SU-DHL-6 (cell line): ENCODE results near the gene IFNG.

Source experiments
- H2AFZ ChIP-seq: fragments of 200-600 bp; sonication (generic); 2 replicates; pipeline ENCODE4 v1.6.1; 2014; ENCODE audit warnings: low read depth, mild to moderate bottlenecking, moderate library complexity, mixed read lengths, antibody characterized with exemption, low read length; ENCODE audit not compliant: severe bottlenecking
- H3F3A ChIP-seq: fragments of 200-600 bp; shearing (Covaris generic); 2 replicates; pipeline ENCODE4 v1.6.0; 2016; ENCODE audit warnings: antibody characterized with exemption, mild to moderate bottlenecking; ENCODE audit not compliant: insufficient read depth
- H3K27ac ChIP-seq: fragments of 200-600 bp; sonication (generic); 2 replicates; pipeline ENCODE4 v1.5.1; 2016; ENCODE audit warnings: low read depth, mild to moderate bottlenecking, low read length, moderate library complexity, mixed read lengths
- H3K27me3 ChIP-seq: fragments of 200-600 bp; sonication (generic), shearing (Covaris generic); 2 replicates; pipeline ENCODE4 v1.6.0; 2014; ENCODE audit warnings: mild to moderate bottlenecking, low read length
- H3K36me3 ChIP-seq: fragments of 200-600 bp; sonication (generic); 2 replicates; pipeline ENCODE4 v1.6.1; 2014; ENCODE audit warnings: mild to moderate bottlenecking, low read length, mixed read lengths
- H3K4me2 ChIP-seq: fragments of 300-600, 200-600 bp; shearing (Covaris generic), sonication (generic); 2 replicates; pipeline ENCODE4 v1.6.0; 2014; ENCODE audit warnings: low read length, low read depth, mild to moderate bottlenecking; ENCODE audit not compliant: poor library complexity, severe bottlenecking
- H3K4me3 ChIP-seq: fragments of 200-600 bp; sonication (generic); 2 replicates; pipeline ENCODE4 v1.5.1; 2014; ENCODE audit warnings: antibody characterized with exemption, low read length, mild to moderate bottlenecking, mixed read lengths; ENCODE audit not compliant: insufficient read depth, poor library complexity, severe bottlenecking
- H3K79me2 ChIP-seq: fragments of 200-600 bp; sonication (generic); 2 replicates; pipeline ENCODE4 v1.6.1; 2014; ENCODE audit warnings: mild to moderate bottlenecking, low read length, moderate library complexity; ENCODE audit not compliant: insufficient read depth
- H3K9ac ChIP-seq: fragments of 200-600 bp; sonication (generic); 2 replicates; pipeline ENCODE4 v1.7.0; 2014; ENCODE audit warnings: mild to moderate bottlenecking, low read length
- H3K9me2 ChIP-seq: fragments of 200-600 bp; sonication (generic); replicated peaks from 2 replicates; pipeline ENCODE4 v1.6.1; 2014; ENCODE audit warnings: low read length; ENCODE audit not compliant: insufficient read depth
- H3K9me3 ChIP-seq: fragments of 200-600 bp; sonication (generic); 2 replicates; pipeline ENCODE4 v1.6.1; 2014; ENCODE audit warnings: low read length, mixed read lengths; ENCODE audit not compliant: insufficient read depth
- H4K20me1 ChIP-seq: fragments of 200-600 bp; sonication (generic); 2 replicates; pipeline ENCODE4 v1.6.1; 2014; ENCODE audit warnings: low read depth, mild to moderate bottlenecking, antibody characterized with exemption, low read length, moderate library complexity, mixed read lengths
- CTCF ChIP-seq: fragments of 200-600 bp; sonication (generic); IDR thresholded peaks from one replicate; pipeline ENCODE4 v1.5.1; 2017; ENCODE audit warnings: antibody characterized with exemption, mild to moderate bottlenecking, low read length, moderate library complexity; ENCODE audit not compliant: insufficient read depth, poor library complexity, severe bottlenecking
- EZH2phosphoT487 ChIP-seq: fragments of 200-600 bp; sonication (generic), shearing (Covaris generic); conservative IDR thresholded peaks from 2 replicates; pipeline ENCODE4 v1.6.1; 2018; ENCODE audit warnings: mild to moderate bottlenecking, antibody characterized with exemption, low read length, moderate library complexity, mixed read lengths

Gene IFNG

GRCh38 chr12:68139001-68139400, 20.5 kb downstream of the IFNG start:
- Histone ChIP-seq H3K9me3 (no peaks in the 10 kb centered on the region), H3K36me3 (no peaks in the 10 kb centered on the region), H3K27ac (no peak overlapping the region), H3K4me3 (no peak overlapping the region), H3F3A (no peaks in the 10 kb centered on the region), H2AFZ (no peak overlapping the region), H3K27me3 (no peaks in the 10 kb centered on the region), H3K79me2 (no peaks in the 10 kb centered on the region), H4K20me1 (no peaks in the 10 kb centered on the region), H3K4me2 (no peak overlapping the region), H3K9ac (no peak overlapping the region), H3K9me2 (no peaks in the 10 kb centered on the region)
- TF ChIP-seq CTCF (no peak), EZH2phosphoT487 (no peak)

- no peaks in the 10 kb centered on the region for H3K79me2 ChIP-seq
- H2AFZ ChIP-seq, result no peak overlapping the region
- H3K9me3 ChIP-seq, result no peaks in the 10 kb centered on the region
- no peaks in the 10 kb centered on the region for H3K36me3 ChIP-seq
- H3F3A ChIP-seq, result no peaks in the 10 kb centered on the region
- H3K9me2 ChIP-seq, result no peaks in the 10 kb centered on the region
- H3K9ac ChIP-seq, result no peak overlapping the region
- no peaks in the 10 kb centered on the region for H4K20me1 ChIP-seq
- no peaks in the 10 kb centered on the region for H3K27me3 ChIP-seq
- TF ChIP-seq CTCF (no peak), EZH2phosphoT487 (no peak)
- no peak overlapping the region for H3K4me2 ChIP-seq
- H3K4me3 ChIP-seq, result no peak overlapping the region
- no peak overlapping the region for H3K27ac ChIP-seq
Observed at GRCh38 chr12:68138480-68138879, 21.1 kb downstream of the IFNG start.

- Histone ChIP-seq H3K36me3 (no peaks in the 10 kb centered on the region), H3K79me2 (no peaks in the 10 kb centered on the region), H3K9me3 (no peaks in the 10 kb centered on the region), H3F3A (no peaks in the 10 kb centered on the region), H3K9me2 (no peaks in the 10 kb centered on the region), H2AFZ (no peak overlapping the region), H3K4me2 (no peak overlapping the region), H3K27me3 (no peaks in the 10 kb centered on the region), H3K27ac (no peak overlapping the region), H4K20me1 (no peaks in the 10 kb centered on the region), H3K9ac (no peak overlapping the region), H3K4me3 (no peak overlapping the region)
- no peak for TF ChIP-seq EZH2phosphoT487
- no peak for TF ChIP-seq CTCF
Observed at GRCh38 chr12:68137335-68137830, 22.2 kb downstream of the IFNG start.
